Thyroid gland (tissue), 4 donors: Measurements from ENCODE around the gene MIEF1.

Experiments
- CTCF ChIP-seq, 6 experiments: fragments of 200-600 bp in 3 of 6; fragments of 450-650 bp in 3 of 6; sonication (generic) in 3 of 6; IDR thresholded peaks; one replicate each; pipeline ENCODE4 v1.5.1; 2016 to 2019; ENCODE audit warnings: antibody characterized with exemption in 6 of 6, mild to moderate bottlenecking in 2 of 6, inconsistent platforms in 1 of 6, moderate library complexity in 1 of 6
- POLR2A ChIP-seq, 2 donors: fragments of 450-650 bp; IDR thresholded peaks; one replicate each; pipeline ENCODE4 v1.6.1; 2017; ENCODE audit warnings: antibody characterized with exemption in 2 of 2, mild to moderate bottlenecking in 2 of 2, moderate library complexity in 1 of 2

- TF ChIP-seq CTCF (IDR thresholded peaks at IDR 0.05), result no peak
- TF ChIP-seq POLR2A (IDR thresholded peaks at IDR 0.05), result no peak
These were observed 33.3 kb downstream of the MIEF1 start for GRCh38 chr22:39535357-39535725.
